NCI-H2227 treated with DMSO at 0.1 percent for 48 hours (cell line): ENCODE measurements around the gene ACTN2.
"Not testable (repeated sequence)": the region's sequence is repeated elsewhere in the genome, so short reads cannot be mapped to it uniquely, and the experiment has no call there.

Source experiments
- DNase-seq: peaks from one replicate; lab custom pipeline; 2025; lab: John Stamatoyannopoulos, UW

The ACTN2 gene

DNA sequence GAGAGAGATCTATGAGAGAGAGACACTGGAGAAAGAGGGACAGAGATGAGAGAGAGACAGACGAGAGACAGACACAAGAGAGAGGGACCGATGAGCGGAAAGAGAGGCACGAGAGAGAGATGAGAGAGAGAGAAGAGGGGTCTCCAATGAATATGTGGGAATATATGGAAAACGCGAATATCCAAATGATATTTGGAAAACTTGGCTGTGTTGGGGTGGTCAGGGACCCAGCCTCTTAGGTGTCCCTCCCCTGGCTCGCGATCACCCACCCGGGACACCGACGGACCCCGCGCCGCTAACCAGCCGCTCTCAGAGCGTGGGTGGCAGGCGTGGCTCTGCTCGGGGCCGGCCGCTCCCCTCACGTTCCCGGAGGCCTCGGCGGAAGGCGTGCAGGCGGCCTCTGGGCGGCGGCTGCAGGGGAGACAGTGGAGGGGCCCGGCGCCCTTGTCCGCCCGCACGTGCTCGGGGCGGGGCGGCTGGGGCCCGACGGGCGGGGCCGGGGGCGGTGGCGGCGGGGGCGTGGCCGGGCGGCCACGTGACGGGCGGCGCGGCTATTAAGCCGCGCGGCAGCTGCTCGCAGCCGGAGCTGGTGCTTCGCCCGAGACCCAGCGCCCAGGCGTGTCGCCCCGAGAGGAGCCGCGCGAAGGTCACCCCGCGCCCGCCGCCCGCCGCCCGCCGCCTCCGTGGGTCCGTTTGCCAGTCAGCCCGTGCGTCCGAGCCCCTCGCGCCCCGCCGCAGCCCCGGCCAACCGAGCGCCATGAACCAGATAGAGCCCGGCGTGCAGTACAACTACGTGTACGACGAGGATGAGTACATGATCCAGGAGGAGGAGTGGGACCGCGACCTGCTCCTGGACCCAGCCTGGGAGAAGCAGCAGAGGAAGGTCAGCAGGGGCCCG, at the start of gene ACTN2:
Gene ACTN2, plus strand, starts transcription at position 583 of the 898 bp plus-strand sequence. Its CDS starts 175 bp downstream, at position 758.
- peak; percentile 28 for DNase-seq

DNA sequence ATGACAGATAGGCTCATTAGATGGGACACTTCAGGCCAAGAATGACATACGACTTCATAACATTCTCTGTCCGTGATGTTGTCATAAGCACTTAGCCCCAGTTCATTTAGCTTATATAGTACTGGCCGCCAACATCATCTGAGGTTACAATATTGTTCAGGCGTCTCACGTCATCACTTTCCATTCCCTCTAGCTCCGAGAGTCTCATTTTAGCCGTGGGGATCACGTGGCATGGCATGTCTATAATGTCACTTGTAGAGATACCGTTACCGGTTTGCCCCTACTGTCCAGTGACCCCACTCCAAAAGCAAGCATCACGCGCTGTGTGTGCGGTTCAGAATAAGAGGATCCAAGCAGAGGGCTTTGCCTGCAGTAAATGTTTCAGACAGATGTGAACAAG, 47.4 kb upstream of the ACTN2 start:
- DNase-seq = no peak

DNA sequence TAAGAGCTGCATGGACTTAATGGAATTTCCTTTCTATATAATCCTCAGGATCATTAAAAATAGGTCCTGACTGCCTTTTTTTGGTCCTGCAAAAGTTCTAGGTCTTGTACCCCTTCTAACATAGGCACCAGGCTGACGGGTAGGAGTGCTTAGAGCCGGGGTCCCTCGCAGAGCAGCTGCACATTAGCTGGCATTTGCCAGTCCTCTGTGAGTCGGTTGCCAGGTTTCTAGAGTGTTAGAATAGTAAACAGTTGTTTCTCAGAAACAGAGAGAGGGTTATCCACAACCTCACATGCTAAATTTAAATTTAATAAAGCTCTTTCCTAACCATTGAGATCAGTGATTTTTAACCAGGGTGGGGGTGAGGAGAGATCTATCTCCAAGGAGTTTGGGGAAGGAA, 46.6 kb upstream of the ACTN2 start:
- no peak for DNase-seq

DNA sequence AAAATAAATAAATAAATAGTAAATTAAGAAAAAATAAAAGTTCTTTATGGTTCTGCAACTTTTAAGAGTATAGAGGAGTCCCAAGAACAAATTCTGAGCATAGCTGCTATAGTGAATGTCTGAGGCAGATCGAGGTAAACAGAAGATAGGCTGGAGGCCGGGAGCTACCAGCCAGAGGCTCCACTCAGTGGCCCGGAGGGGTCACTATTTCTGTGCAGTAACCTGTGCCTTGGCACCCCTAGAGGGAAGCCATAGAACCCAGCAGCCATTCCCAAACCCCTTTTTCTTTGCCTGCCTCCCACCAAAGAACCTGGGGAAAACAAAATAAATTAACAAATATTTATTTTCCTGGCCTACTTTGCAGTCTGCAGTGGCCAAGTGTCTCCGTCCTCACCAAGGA, 43.5 kb upstream of the ACTN2 start:
- no peak for DNase-seq

DNA sequence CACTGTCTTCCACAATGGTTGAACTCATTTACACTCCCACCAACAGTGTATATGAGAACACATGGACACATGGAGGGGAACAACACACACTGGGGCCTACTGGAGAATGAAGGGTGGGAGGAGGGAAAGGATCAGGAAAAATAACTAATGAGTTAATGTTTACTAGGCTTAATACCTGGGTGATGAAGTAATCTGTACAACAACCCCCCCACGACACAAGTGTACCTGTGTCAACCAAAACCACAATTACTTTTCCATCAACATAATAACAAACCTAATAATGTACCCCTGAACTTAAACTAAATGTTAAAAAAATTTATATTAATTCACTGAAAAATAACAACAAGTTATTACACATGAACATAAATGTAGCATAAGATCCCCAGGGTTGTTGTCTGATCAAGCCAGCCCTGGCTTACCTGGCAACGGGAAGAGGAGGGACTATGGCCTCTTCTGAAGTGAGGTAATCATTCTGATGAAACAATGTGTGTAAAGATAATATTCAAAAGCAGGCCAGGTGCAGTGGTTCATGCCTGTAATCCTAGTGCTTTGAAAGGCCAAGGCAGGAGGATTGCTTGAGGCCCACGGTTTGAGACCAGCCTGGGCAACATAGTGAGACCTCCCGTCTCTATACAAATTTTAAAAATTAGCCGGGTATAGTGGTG, 41.2 kb upstream of the ACTN2 start:
- no peak for DNase-seq

DNA sequence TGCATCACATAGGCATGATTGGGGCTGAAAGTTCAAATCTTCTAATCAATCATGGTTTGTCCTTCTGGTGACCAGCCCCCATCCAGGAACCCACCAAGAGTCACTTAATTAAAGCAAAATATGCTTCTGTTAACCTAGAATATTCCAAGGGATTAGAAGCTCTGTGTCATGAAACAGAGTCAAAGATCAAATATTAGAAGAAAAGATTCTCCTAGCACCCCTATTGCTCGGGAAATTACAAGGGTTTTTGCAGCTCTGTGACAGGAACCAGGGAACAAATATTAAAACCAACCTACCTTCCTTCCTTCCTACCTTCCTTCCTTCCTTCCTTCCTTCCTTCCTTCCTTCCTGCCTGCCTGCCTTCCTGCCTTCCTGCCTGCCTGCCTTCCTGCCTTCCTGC, 31.8 kb upstream of the ACTN2 start:
- DNase-seq = no peak

DNA sequence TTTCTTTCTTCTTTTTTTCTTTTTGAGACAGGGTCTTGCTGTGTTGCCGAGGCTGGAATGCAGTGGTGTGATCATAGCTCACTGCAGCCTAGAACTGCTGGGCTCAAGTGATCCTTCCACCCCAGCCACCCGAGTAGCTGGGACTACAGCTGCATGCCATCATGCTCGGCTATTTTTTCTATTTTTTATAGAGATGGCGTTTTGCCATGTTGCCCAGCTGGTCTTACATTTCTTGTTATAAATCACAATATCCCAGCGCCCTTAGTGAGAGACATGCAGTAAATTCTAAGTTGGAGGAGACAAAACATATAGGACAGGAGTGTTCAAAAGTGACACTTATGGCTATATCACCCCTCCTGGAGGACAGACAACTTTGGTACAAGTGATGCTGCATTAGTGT, 31.3 kb upstream of the ACTN2 start:
- DNase-seq = no peak

DNA sequence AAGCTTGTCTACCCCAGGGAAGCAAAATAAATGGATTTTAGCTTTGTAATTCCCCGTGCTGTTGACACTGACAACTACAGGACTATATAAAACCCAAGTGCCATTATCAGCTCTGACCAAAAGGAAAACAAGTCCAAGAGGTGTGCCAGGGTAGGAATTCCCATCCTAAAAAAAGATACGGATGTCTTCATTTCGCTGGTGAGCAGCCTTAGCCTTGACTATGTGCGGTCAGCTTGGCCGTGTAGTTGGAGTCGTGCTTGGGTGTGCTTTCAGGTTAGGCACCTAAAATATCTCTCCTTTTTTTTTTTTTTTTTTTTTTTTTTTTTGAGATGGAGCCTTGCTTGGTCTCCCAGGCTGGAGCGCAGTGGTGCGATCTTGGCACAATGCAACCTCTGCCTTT, 28.9 kb upstream of the ACTN2 start:
- no peak for DNase-seq

DNA sequence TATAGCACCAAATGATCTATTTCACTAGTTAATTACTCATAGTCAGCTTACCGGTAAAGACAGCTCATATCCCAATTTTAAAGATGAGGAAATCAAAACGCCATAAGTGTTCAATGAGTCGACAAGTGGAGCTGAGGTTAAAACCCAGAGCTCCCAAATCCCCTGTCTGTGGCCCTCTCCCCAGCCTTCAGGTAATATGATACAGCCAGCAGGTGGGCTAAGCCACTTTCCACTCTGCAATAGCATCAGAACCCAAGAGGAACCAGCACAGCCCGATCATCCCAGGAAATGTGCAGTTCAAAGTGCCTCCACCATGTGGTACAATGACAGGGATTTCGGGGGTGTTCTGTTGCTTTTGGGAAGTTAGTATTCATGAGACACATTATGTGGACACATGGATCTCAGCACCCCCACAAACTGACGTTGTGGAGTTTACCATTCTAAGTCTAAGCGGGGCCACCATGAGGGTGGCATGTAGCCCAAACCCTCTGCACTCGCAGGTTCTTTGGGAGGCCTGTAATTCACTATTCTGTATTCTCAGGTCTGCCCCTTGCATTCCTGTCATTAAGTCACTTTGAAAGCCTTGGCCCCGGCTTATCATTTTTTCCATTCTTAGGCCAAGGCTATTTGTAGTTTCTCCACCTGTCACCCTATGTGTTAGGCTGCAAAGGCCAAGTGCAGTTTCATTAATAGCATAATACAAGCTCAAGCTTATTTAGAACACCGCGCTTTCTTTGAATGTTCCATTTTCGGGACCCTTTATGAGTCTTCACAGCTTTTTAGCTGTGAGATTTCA, 26.3 kb upstream of the ACTN2 start:
- no peak for DNase-seq

DNA sequence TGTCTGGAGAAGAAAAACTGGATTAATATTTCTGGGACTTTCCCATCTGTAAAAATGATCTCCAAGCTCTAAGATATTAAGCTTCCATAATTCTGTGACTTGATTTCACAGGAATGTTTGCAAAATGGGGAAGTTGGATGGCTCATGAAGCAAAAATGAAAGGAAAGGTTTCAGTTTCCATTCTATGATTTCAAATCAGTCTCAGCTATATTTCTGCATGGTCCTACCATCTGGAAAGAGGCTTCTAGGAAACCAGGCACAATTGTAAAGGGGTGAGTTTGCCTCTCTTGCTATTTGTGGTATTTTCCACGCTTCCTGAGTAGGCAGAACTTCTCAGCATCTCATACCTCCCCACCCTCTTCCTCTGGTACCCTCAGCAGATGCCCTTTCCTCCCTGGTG, 22.4 kb upstream of the ACTN2 start:
- DNase-seq = no peak

DNA sequence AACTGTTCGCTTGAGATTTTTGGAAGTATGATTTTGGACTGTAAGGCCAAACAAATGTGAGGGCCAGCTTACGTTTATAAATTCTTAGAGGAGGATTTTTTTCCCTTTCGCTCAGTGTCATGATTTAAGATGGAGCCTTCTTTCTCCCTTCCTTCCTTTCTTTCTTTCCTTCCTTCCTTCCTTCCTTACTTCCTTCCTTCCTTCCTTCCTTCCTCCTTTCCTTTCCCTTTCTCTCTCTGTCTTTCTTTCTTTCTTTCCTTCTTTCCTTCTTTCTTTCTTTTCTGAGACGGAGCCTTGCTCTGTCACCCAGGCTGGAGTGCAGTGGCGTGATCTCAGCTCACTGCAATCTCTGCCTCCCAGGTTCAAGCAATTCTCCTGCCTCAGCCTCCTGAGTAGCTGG, 17.4 kb upstream of the ACTN2 start:
- DNase-seq = not testable (repeated sequence)

DNA sequence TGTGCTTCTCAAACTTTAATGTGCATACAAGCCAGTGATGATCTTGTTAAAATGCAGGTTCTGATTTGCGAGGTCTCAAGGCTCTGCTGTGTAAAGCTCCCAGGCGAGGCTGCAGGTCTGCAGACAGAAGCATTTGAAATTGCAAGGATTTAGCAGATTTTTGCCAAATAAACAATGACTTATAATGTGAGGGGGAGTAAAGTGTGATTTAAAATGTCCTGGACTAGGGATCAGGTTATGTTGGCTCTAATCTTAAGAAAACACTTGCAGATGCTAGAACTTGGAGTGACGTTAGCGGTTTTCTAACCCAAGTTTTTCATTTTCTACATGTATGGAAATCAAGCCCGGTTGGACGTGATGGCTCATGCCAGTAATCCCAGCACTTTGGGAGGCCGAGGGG, 16.2 kb upstream of the ACTN2 start:
- DNase-seq = no peak

DNA sequence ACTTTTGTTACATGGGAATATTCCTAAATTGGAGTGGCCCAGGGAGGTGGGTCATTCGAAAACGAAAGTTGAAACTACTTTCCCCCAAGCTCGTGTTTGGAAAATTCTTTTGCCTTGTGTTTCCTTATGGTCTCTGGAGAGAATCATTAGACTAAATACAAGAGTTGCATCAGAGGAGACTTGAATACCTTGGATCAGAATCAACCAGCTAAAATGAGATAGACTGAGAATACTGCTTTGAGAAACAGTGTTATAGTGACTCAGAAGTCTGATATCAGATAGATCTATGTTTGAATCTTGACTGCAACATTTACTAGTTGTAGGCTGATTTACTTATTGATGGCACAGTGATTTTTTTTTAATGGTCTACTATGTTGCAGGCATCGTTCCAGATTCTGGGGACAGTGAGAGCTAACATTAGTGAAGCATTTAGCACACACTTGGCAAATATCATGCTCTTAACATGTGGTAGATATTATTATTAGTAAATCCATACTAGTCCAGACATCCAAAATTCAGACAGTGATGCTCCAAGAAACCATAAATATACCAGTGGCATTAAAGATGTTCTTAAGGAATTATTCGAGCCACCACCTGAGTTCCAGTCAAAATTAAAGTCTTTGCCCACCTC, 12.9 kb upstream of the ACTN2 start:
- no peak for DNase-seq

DNA sequence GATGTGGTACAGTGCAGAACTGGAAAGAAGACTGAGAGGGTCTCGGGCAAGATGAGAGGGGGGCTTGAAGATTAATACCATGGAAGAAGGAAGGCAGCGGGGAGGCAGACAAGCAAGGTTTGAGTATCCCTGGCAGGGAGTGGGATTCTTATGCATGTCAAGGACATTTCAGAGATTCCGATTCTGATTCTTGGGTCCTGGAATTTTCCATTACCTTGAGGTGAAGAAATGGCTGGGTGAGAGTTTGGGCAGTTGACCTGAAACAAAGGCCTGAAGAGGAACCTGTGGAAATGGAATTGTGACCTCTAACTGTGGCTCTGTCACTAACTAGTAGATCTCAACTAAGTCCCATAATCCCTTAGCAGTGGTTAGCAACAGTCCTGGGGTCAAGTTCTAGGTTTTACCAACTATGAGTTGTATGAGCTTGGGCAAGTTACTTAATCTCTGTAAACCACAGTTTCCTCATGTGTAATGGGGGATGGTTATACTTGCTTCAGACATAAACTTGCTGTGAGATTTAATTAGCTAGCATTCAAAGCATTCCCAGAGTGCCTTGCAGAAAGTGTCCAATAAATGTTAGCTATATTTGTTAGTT, 8.6 kb upstream of the ACTN2 start:
- DNase-seq = no peak

DNA sequence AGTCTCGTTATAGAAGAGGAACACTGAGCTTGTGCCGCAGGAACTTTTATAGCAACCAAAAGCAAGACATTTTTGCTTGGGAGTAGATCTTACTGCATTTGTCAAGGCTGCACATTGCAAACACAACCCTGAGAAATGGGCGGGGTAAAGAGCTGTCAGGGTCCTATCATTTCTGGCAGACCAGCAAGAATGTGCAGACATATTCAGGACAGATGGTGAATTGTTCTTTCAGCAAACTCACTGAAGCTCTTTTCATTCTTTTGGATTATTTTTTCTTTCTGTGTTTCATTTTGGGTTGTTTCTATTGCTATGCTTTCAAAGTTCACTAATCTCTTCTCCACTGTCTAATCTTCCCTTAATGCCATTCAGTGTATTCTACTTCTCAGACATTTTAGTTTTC, 5.1 kb upstream of the ACTN2 start:
- no peak for DNase-seq

DNA sequence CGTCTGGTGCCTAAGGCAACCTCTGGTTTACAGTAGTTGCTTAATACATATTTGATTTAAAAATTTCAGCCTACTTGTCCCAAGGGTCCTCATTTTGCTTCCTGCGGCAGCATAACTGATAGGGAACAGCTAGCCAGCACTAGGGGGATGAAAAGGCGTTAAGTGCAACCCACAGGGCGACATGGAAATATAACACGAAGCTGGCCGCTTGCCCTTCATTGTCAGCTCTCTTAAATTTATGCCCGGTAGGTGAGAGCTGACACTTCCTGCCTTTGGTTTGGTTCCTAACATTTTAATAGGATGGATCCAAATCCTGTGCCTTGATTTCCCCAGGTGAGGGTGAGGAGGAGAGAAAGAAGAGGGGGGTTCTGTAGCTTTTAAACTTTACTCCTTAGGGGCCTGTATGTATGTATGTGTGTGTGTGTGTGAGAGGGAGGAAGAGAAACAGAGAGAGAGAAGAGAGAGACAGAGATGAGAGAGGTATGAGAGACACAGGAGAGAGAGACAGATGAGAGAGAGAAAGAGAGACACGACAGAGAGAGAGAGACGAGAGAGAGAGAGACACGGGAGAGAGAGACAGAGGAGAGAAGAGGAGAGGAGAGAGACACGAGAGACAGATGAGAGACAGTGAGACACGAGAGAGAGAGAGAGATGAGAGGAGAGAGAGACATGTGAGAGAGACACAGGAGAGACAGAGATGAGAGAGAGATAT, 938 bp upstream of the ACTN2 start:
- DNase-seq = no peak

DNA sequence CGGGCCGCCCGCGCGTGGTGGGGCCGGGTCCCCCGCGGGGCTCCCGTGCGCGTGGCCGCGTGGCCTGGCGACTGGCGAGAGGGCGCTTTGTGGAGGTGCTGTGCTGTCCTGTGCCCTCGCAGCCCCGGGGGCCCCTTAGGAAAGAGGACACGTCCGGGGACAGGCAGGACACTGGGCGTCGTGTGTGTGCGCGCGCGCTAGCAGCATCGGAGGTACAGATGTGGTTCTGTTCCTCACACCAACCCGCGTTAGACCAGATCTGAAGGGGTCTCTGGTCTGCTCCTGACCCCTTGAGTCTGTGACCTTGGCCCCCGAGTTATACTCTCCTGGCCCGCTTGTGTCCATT, 489 bp downstream of the ACTN2 start:
- no peak for DNase-seq

DNA sequence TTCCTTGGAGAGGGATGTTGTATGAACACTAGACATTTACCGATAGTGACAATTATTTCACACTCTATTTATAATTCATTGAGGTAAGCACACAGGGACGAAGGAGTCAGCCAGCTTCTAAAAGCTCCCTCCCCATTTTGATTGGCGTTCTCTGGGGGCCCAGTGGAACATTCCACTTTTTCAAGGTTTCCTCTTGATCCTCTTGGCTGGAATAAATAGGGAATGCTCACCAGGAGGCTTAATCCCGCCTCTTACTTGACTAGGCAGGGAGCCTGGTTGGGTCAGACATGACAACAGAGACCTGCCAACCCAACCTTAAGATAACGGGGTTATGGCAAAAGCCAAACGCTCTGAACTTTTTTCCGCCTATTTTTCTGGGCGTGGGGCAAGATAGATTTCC, 974 bp downstream of the ACTN2 start:
- no peak for DNase-seq

DNA sequence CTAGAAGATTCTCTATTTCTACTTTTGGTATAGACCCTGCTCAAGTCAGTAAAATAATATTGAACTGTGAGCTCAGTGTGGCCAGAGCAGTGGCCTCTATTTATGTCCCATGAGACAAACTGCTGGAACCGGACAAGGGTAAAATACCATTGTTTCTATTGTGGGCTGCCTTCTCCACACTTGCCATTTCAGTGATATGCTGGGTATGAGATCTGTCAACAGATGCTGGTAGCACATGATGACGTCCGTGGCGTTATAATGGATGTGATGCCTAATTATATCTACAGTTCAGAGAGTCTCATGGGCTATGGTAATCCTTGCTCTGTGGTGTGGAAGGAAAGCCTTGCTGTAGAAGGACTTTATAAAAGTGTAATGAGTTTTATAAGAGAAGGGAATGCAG, 2.4 kb downstream of the ACTN2 start:
- DNase-seq = no peak

DNA sequence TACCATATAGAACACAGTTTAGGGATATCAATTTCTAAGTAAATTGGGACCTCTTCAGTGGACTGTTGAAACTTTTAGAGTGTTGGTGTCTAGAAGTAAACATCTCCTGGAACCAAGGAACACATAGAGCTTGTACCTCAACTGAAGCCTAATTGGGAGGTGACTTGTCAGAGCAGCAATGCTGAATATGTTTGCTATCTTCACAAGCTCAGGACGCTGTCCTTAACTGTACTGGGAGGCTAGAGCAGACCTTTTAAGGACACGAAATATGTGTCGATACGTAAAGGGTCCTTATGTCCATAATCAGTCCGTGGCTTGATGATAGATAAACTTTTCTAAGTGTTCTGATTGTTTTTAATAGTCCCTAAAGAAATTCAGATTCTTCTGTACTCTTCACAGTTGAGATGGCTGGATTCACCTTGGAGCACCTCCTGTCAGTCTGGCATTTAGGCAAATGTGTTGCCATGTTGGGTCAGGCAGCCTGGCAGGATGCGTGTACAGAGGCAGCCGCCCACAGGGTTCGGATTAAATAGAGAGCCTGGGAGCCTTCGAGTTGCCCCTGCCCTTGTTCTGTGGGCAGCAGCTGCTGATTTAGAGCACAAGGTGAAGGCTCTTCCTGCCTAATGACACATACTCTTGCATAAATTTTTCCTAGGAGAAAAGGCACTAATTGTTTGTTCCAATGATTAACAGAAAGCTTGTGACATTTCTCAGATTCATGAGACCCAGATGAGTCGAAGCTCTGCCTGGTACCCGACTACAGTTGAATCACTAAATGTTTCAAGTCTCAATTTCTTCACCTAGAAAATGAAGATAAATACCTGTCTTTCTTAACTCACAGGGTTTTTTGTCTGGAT, 3.6 kb downstream of the ACTN2 start:
- DNase-seq = no peak
